SK-N-SH (cell line): ENCODE measurements around the gene NIPAL3.

Experiments
- EP300 ChIP-seq, 2 experiments: IDR thresholded peaks; 2 replicates each; pipeline versions ENCODE4 v1.4.0 to v1.6.1; 2012; ENCODE audit warnings: borderline replicate concordance in 1 of 2, low read depth in 1 of 2, low read length in 1 of 2
- EZH2phosphoT487 ChIP-seq: fragments of 200-600 bp; sonication (generic); IDR thresholded peaks from 2 replicates; pipeline ENCODE4 v1.6.1; 2017; ENCODE audit warnings: low read depth, mixed run types, mild to moderate bottlenecking, antibody characterized with exemption, moderate library complexity, borderline replicate concordance
- MXI1 ChIP-seq: IDR thresholded peaks from 2 replicates; pipeline ENCODE4 v1.6.1; 2012; ENCODE audit warnings: mild to moderate bottlenecking, low read depth, low read length, improper control_type of control experiment
- TAF1 ChIP-seq: IDR thresholded peaks from 2 replicates; pipeline ENCODE4 v1.6.1; 2012; ENCODE audit warnings: low read depth, mild to moderate bottlenecking, low read length, moderate library complexity, borderline replicate concordance
- TF ChIP-seq, protein P1 (sequence below): fragments of 200-600 bp; sonication (generic); IDR thresholded peaks from 2 replicates; pipeline ENCODE4 v1.6.1; 2017; ENCODE audit warnings: antibody characterized with exemption, mild to moderate bottlenecking, moderate library complexity
- TF ChIP-seq, protein P2 (sequence below): IDR thresholded peaks from 2 replicates; pipeline ENCODE4 v1.4.0; 2012; ENCODE audit warnings: low read depth
- TF ChIP-seq, protein P3 (sequence below): fragments of 150-350 bp; IDR thresholded peaks from 2 replicates; pipeline ENCODE4 v1.6.1; 2017; ENCODE audit warnings: antibody characterized with exemption, low read length, low read depth, borderline replicate concordance
- TF ChIP-seq, protein P4 (sequence below): IDR thresholded peaks from 2 replicates; pipeline ENCODE4; 2012

DNA sequence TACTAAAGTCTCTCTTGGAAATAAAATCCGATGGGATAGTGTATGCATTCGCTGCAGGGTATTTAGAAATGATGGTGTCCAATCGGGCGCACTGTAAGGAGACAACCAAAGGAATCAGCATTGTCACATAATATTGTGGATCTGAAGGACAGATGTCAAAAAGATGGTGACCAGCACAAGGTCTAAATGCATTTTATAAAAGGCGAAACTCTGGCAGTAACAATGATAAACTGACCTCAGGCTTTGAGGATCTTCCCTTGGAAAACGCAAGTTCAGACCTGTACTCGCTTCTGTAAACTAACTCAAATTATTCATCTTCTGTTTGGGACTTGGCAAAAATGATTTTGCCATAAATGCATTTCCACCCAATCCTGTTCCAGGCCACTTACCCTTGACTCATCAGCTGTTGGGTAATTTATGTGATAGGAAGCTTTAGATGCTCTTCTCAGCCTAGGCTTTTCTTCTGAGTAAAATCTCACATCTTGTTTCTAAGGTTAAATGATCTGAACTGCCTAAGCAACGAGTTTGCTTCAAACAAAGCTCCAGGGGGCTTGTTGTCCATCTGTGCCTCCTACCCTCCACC lies 35.8 kb upstream of the NIPAL3 start:
- TF ChIP-seq EZH2phosphoT487 (no peak), MXI1 (no peak), TAF1 (no peak), EP300 (IDR thresholded peaks at IDR 0.05; ENCODE audit: borderline replicate concordance in 1 of 2, low read depth in 1 of 2, low read length in 1 of 2) (no peak)
- TF ChIP-seq, protein P1, sequence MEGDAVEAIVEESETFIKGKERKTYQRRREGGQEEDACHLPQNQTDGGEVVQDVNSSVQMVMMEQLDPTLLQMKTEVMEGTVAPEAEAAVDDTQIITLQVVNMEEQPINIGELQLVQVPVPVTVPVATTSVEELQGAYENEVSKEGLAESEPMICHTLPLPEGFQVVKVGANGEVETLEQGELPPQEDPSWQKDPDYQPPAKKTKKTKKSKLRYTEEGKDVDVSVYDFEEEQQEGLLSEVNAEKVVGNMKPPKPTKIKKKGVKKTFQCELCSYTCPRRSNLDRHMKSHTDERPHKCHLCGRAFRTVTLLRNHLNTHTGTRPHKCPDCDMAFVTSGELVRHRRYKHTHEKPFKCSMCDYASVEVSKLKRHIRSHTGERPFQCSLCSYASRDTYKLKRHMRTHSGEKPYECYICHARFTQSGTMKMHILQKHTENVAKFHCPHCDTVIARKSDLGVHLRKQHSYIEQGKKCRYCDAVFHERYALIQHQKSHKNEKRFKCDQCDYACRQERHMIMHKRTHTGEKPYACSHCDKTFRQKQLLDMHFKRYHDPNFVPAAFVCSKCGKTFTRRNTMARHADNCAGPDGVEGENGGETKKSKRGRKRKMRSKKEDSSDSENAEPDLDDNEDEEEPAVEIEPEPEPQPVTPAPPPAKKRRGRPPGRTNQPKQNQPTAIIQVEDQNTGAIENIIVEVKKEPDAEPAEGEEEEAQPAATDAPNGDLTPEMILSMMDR: no peak
- TF ChIP-seq, protein P2, sequence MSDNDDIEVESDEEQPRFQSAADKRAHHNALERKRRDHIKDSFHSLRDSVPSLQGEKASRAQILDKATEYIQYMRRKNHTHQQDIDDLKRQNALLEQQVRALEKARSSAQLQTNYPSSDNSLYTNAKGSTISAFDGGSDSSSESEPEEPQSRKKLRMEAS: no peak
- TF ChIP-seq, protein P3, sequence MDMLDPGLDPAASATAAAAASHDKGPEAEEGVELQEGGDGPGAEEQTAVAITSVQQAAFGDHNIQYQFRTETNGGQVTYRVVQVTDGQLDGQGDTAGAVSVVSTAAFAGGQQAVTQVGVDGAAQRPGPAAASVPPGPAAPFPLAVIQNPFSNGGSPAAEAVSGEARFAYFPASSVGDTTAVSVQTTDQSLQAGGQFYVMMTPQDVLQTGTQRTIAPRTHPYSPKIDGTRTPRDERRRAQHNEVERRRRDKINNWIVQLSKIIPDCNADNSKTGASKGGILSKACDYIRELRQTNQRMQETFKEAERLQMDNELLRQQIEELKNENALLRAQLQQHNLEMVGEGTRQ: no peak
- TF ChIP-seq, protein P4, sequence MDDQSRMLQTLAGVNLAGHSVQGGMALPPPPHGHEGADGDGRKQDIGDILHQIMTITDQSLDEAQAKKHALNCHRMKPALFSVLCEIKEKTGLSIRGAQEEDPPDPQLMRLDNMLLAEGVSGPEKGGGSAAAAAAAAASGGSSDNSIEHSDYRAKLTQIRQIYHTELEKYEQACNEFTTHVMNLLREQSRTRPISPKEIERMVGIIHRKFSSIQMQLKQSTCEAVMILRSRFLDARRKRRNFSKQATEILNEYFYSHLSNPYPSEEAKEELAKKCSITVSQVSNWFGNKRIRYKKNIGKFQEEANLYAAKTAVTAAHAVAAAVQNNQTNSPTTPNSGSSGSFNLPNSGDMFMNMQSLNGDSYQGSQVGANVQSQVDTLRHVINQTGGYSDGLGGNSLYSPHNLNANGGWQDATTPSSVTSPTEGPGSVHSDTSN: no peak
